Stimulated activated CD4-positive, alpha-beta T cell treated with anti-CD3 and anti-CD28 coated beads, TNF-alpha, amount 100 ng/mL, for 24 hours (primary cell): ENCODE data around the gene CBFA2T2.
"Not testable (repeated sequence)": the region's sequence is repeated elsewhere in the genome, so short reads cannot be mapped to it uniquely, and the experiment has no call there.

Source experiments
- DNase-seq, 3 experiments: peaks; one replicate each; pipeline ENCODE4 v3.0.0-alpha.2; 2020; ENCODE audit warnings: low read depth in 3 of 3

CBFA2T2 gene

DNA sequence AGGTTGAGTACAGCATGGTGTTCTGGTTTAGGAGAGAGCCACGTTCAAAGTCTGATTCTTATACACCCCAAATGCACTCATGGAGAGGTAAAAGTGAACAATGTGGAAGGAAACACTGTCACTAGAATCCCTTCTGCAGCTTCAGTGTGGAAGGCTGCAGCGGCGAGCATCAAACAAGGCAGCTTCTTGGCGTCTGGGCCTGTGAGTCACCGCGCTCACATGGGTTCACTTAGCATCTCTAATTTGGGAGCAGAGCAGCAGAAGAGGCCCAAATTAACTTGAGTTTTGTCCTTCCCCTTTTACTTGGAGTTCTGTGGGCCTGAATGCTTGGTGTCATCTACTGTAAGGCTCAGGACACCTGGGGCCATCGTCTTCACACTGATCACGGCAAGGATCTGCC is 207.2 kb downstream of the CBFA2T2 start:
- DNase-seq, result no peak

DNA sequence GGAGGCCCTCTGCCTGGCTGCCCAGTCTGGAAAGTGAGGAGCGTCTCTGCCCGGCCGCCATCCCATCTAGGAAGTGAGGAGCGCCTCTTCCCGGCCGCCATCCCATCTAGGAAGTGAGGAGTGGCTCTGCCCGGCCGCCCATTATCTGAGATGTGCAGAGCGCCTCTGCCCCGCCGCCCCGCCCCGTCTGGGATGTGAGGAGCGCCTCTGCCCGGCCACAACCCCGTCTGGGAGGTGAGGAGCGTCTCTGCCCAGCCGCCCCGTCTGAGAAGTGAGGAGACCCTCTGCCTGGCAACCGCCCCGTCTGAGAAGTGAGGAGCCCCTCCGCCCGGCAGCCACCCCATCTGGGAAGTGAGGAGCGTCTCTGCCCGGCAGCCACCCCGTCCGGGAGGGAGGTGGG is 209.1 kb downstream of the CBFA2T2 start:
- not testable (repeated sequence) for DNase-seq
